Brain microvascular endothelial cell (primary cell): ENCODE data around the gene CNST.
A peak's percentile ranks its signal among the peaks of the same experiment; 100 is the strongest.
"Not testable (repeated sequence)": the region's sequence is repeated elsewhere in the genome, so short reads cannot be mapped to it uniquely, and the experiment has no call there.

Experiments
- DNase-seq: peaks from one replicate; pipeline ENCODE4 v3.0.0-alpha.2; 2020
- H3K27ac ChIP-seq: fragments of 250-450 bp; sonication (Bioruptor Pico); 2 replicates; pipeline ENCODE4 v1.5.1; 2020; ENCODE audit warnings: mild to moderate bottlenecking, moderate library complexity
- H3K27me3 ChIP-seq: fragments of 250-450 bp; sonication (Bioruptor Pico); replicated peaks from 2 replicates; pipeline ENCODE4 v1.5.1; 2020; ENCODE audit warnings: mild to moderate bottlenecking
- H3K36me3 ChIP-seq: fragments of 250-450 bp; sonication (Bioruptor Pico); replicated peaks from 2 replicates; pipeline ENCODE4 v1.5.1; 2020; ENCODE audit warnings: mild to moderate bottlenecking
- H3K4me3 ChIP-seq: 2 replicates; pipeline ENCODE4 v1.5.1; 2011; ENCODE audit warnings: low read depth, mild to moderate bottlenecking, control low read depth, low read length, moderate library complexity
- CTCF ChIP-seq: IDR thresholded peaks from 2 replicates; pipeline ENCODE4 v1.5.1; 2011; ENCODE audit warnings: low read depth, mild to moderate bottlenecking, moderate library complexity, low read length, control low read depth, inconsistent platforms; ENCODE audit errors: missing control alignments
- in situ Hi-C: cut with HindIII; loops from 2 replicates; pipeline ENCODE4 v1.10.0; 2017; ENCODE audit warnings: low sequenced_read_pairs, low pct_ligation_motif_present

The CNST gene

GRCh38 chr1:246569248-246570238, 3.3 kb downstream of the CNST start:
- peak overlapping the region; percentile 38 for H3K27ac ChIP-seq
- no peak for DNase-seq
- H3K36me3 ChIP-seq, result no peaks in the 10 kb centered on the region
- H3K27me3 ChIP-seq, result no peaks in the 10 kb centered on the region
- in situ Hi-C loops, result no loop called here
- no peak for TF ChIP-seq CTCF
- H3K4me3 ChIP-seq, result no peak overlapping the region

- H3K4me3 ChIP-seq, in situ Hi-C loops, H3K27me3 ChIP-seq, H3K36me3 ChIP-seq, H3K27ac ChIP-seq, DNase-seq: not testable (repeated sequence)
Observed at GRCh38 chr1:246571309-246571708, 5.1 kb downstream of the CNST start.

- Histone ChIP-seq H3K36me3 (no peaks in the 10 kb centered on the region), H3K27me3 (no peaks in the 10 kb centered on the region), H3K4me3 (no peak overlapping the region), H3K27ac (no peak overlapping the region)
- DNase-seq, result no peak
- TF ChIP-seq CTCF, result no peak
- in situ Hi-C loops, result no loop called here
Observed at GRCh38 chr1:246571953-246572352, 5.7 kb downstream of the CNST start.

GRCh38 chr1:246572785-246573184, 6.5 kb downstream of the CNST start:
- TF ChIP-seq CTCF, result no peak
- Histone ChIP-seq H3K27me3 (no peaks in the 10 kb centered on the region), H3K27ac (no peak overlapping the region), H3K36me3 (no peaks in the 10 kb centered on the region), H3K4me3 (no peak overlapping the region)
- in situ Hi-C loops, result no loop called here
- no peak for DNase-seq

- in situ Hi-C loops, result no loop called here
- Histone ChIP-seq H3K27me3 (no peaks in the 10 kb centered on the region), H3K36me3 (no peaks in the 10 kb centered on the region), H3K27ac (no peak overlapping the region), H3K4me3 (no peak overlapping the region)
- no peak for DNase-seq
- TF ChIP-seq CTCF, result no peak
Observed at GRCh38 chr1:246573491-246573890, 7.2 kb downstream of the CNST start.

- no peaks in the 10 kb centered on the region for H3K27me3 ChIP-seq
- H3K36me3 ChIP-seq, result no peaks in the 10 kb centered on the region
- TF ChIP-seq CTCF, result no peak
- in situ Hi-C loops, result no loop called here
- no peak for DNase-seq
- no peak overlapping the region for H3K27ac ChIP-seq
- no peak overlapping the region for H3K4me3 ChIP-seq
Observed at GRCh38 chr1:246576709-246577032, 10.4 kb downstream of the CNST start.
